HCT116 (cell line): ENCODE data around the gene FRMD3. TPM values are rescaled to one million over a fixed set of nuclear protein-coding genes. Genes with fewer than 3 reads are reported as not detected.

ENCODE experiments used
- ATAC-seq: fragments of 200-7000 bp; cut with Tn5 transposase; 2 replicates; pipeline ENCODE4 v1.9.1; 2020; ENCODE audit warnings: mild to moderate bottlenecking, moderate library complexity
- BruUV-seq: library from RNA; stranded (reverse); fragments of 400-500 nt; replicated peaks from 2 replicates; lab custom pipeline; 2021; lab: Mats Ljungman, UMichigan
- CTCF ChIA-PET: fragments of 300-600 bp; sonication (Branson Sonifier 250); formaldehyde crosslinking; loops from one replicate; lab custom pipeline; 2021; ENCODE audit warnings: antibody characterized with exemption; lab: Charles Lee
- POLR2A ChIA-PET: fragments of 300-600, 350-600 bp; sonication (Branson Sonifier 250); formaldehyde crosslinking; loops from one replicate; lab custom pipeline; 2021; ENCODE audit warnings: antibody characterized with exemption; lab: Charles Lee
- RAD21 ChIA-PET, 2 experiments: fragments of 300-600 bp; sonication (Branson Sonifier 250); formaldehyde crosslinking; loops; one replicate each; lab custom pipeline; 2023; ENCODE audit warnings: low total read pairs in 2 of 2; ENCODE audit not compliant: uncharacterized antibody in 2 of 2, unreplicated experiment in 2 of 2, low non-redundant PET in 1 of 2; lab: Charles Lee
- DNase-seq: peaks from one replicate; pipeline ENCODE4 v3.0.0-alpha.2; 2010; ENCODE audit warnings: low read depth, low spot score
- H2AFZ ChIP-seq: fragments of 200-600 bp; shearing (Covaris generic), sonication (generic); 2 replicates; pipeline ENCODE4 v1.6.1; 2017; ENCODE audit warnings: low read depth, mixed run types, mixed read lengths, antibody characterized with exemption, low read length; ENCODE audit not compliant: poor library complexity, severe bottlenecking
- H3K27ac ChIP-seq: 2 replicates; pipeline ENCODE4 v1.5.1; 2012; ENCODE audit warnings: low read depth, low read length
- H3K27me3 ChIP-seq: fragments of 200-600 bp; sonication (generic); 2 replicates; pipeline ENCODE4 v1.6.1; 2016; ENCODE audit warnings: mixed run types, low read length, mixed read lengths; ENCODE audit not compliant: insufficient read depth
- H3K36me3 ChIP-seq, 2 experiments: fragments of 200-500 bp in 1 of 2; fragments of 200-600 bp in 1 of 2; sonication (Bioruptor generic) in 1 of 2; sonication (generic) in 1 of 2; 2 replicates each; pipeline versions ENCODE4 v1.5.1 to v1.6.1; 2014 to 2016; ENCODE audit warnings: low read length in 2 of 2, inconsistent platforms in 1 of 2, mixed read lengths in 1 of 2, mixed run types in 1 of 2; ENCODE audit not compliant: insufficient read depth in 2 of 2, control insufficient read depth in 1 of 2
- H3K4me1 ChIP-seq, 2 experiments: fragments of 200-600 bp in 1 of 2; sonication (generic) in 1 of 2; 2 replicates each; pipeline versions ENCODE4 v1.5.1 to v1.6.1; 2012 to 2017; ENCODE audit warnings: low read length in 2 of 2, inconsistent platforms in 1 of 2, mild to moderate bottlenecking in 1 of 2, mixed read lengths in 1 of 2, mixed run types in 1 of 2, moderate library complexity in 1 of 2; ENCODE audit not compliant: insufficient read depth in 2 of 2, control insufficient read depth in 1 of 2
- H3K4me2 ChIP-seq: fragments of 200-600 bp; sonication (generic); 2 replicates; pipeline ENCODE4 v1.6.1; 2017; ENCODE audit warnings: mixed run types, low read length, mixed read lengths
- H3K4me3 ChIP-seq, 2 experiments: fragments of 200-600 bp in 1 of 2; sonication (generic) in 1 of 2; replicated peaks in 1 of 2; 2 replicates each; pipeline ENCODE4 v1.5.1; 2011 to 2016; ENCODE audit warnings: low read length in 2 of 2, control low read depth in 1 of 2, low read depth in 1 of 2, mild to moderate bottlenecking in 1 of 2, mixed read lengths in 1 of 2, mixed run types in 1 of 2
- H3K79me2 ChIP-seq: fragments of 200-600 bp; sonication (generic); 2 replicates; pipeline ENCODE4 v1.6.1; 2017; ENCODE audit warnings: mild to moderate bottlenecking, mixed run types, low read length, moderate library complexity, mixed read lengths; ENCODE audit not compliant: insufficient read depth
- H3K9ac ChIP-seq: fragments of 200-600 bp; sonication (generic); 2 replicates; pipeline ENCODE4 v1.6.1; 2016; ENCODE audit warnings: low read length, mixed read lengths
- H3K9me2 ChIP-seq: fragments of 200-600 bp; sonication (generic), shearing (Covaris generic); 2 replicates; pipeline ENCODE4 v1.6.1; 2017; ENCODE audit warnings: mixed run types, mild to moderate bottlenecking, moderate library complexity; ENCODE audit not compliant: insufficient read depth
- H3K9me3 ChIP-seq, 2 experiments: fragments of 200-500 bp in 1 of 2; fragments of 200-600 bp in 1 of 2; sonication (Bioruptor generic) in 1 of 2; sonication (generic) in 1 of 2; 2 replicates each; pipeline ENCODE4 v1.6.1; 2014 to 2017; ENCODE audit warnings: low read length in 2 of 2, mixed read lengths in 2 of 2, inconsistent platforms in 1 of 2, low read depth in 1 of 2, mild to moderate bottlenecking in 1 of 2, mixed run types in 1 of 2, moderate library complexity in 1 of 2; ENCODE audit not compliant: control insufficient read depth in 1 of 2, insufficient read depth in 1 of 2
- H4K20me1 ChIP-seq: fragments of 200-600 bp; sonication (generic), shearing (Covaris generic); 2 replicates; pipeline ENCODE4 v1.6.1; 2017; ENCODE audit warnings: mixed run types, mild to moderate bottlenecking, moderate library complexity; ENCODE audit not compliant: insufficient read depth
- CEBPB ChIP-seq: IDR thresholded peaks from 2 replicates; pipeline ENCODE4 v1.6.1; 2012; ENCODE audit warnings: low read depth
- EGR1 ChIP-seq: IDR thresholded peaks from 2 replicates; pipeline ENCODE4 v1.6.1; 2012; ENCODE audit warnings: low read depth
- ELF1 ChIP-seq: IDR thresholded peaks from 2 replicates; pipeline ENCODE4 v1.6.1; 2012; ENCODE audit warnings: low read depth, borderline replicate concordance
- EZH2 ChIP-seq: fragments of 200-600 bp; sonication (generic); IDR thresholded peaks from 2 replicates; pipeline ENCODE4 v1.6.1; 2017; ENCODE audit warnings: antibody characterized with exemption, mixed run types
- EZH2phosphoT487 ChIP-seq: fragments of 200-600 bp; IDR thresholded peaks from 2 replicates; pipeline ENCODE4 v1.6.1; 2018; ENCODE audit warnings: antibody characterized with exemption, borderline replicate concordance
- FOSL1 ChIP-seq: IDR thresholded peaks from 2 replicates; pipeline ENCODE4 v1.6.1; 2012; ENCODE audit warnings: low read depth
- JUND ChIP-seq: IDR thresholded peaks from 2 replicates; pipeline ENCODE4 v1.6.1; 2012
- POLR2AphosphoS5 ChIP-seq: IDR thresholded peaks from 2 replicates; pipeline ENCODE4 v1.6.1; 2011; ENCODE audit warnings: mild to moderate bottlenecking, low read depth, low read length, moderate library complexity
- RAD21 ChIP-seq: IDR thresholded peaks from 2 replicates; pipeline ENCODE4 v1.6.1; 2012; ENCODE audit warnings: low read depth, mild to moderate bottlenecking
- SIN3A ChIP-seq: IDR thresholded peaks from 2 replicates; pipeline ENCODE4 v1.6.1; 2012; ENCODE audit warnings: low read depth
- SP1 ChIP-seq: IDR thresholded peaks from 2 replicates; pipeline ENCODE4 v1.6.1; 2012; ENCODE audit warnings: low read depth
- SRF ChIP-seq: IDR thresholded peaks from 2 replicates; pipeline ENCODE4 v1.6.1; 2012; ENCODE audit warnings: low read depth
- TCF7L2 ChIP-seq: IDR thresholded peaks from 2 replicates; pipeline ENCODE4 v1.7.0; 2011; ENCODE audit warnings: borderline replicate concordance, inconsistent platforms; ENCODE audit not compliant: insufficient read depth, insufficient read length; ENCODE audit errors: extremely low read depth
- YY1 ChIP-seq: IDR thresholded peaks from 2 replicates; pipeline ENCODE4 v1.6.1; 2011; ENCODE audit warnings: low read length, low read depth, moderate library complexity, mild to moderate bottlenecking; ENCODE audit not compliant: insufficient replicate concordance; ENCODE audit errors: extremely low read depth
- ZFX ChIP-seq: fragments of 450-650 bp; IDR thresholded peaks from 2 replicates; pipeline ENCODE4 v1.6.1; 2017
- intact Hi-C: fragments of 100-400 bp; cut with micrococcal nuclease; formaldehyde crosslinking; loops from 2 replicates; pipeline ENCODE4 v1.10.0; 2022
- total RNA-seq: library from RNA; stranded (reverse); gene quantifications from one replicate; pipeline ENCODE4 v1.2.1, GENCODE V29; 2021; ENCODE audit not compliant: unreplicated experiment
- TF ChIP-seq, protein P1 (sequence below): IDR thresholded peaks from 2 replicates; pipeline ENCODE4 v1.6.1; 2012
- TF ChIP-seq, protein P2 (sequence below): IDR thresholded peaks from 2 replicates; pipeline ENCODE4 v1.6.1; 2011; ENCODE audit warnings: mild to moderate bottlenecking, low read length, moderate library complexity; ENCODE audit not compliant: insufficient replicate concordance; ENCODE audit errors: extremely low read depth
- TF ChIP-seq, protein P3 (sequence below), 3 experiments: fragments of 200-600 bp in 1 of 3; sonication (generic) in 1 of 3; IDR thresholded peaks in 2 of 3; conservative IDR thresholded peaks in 1 of 3; 2 replicates each; pipeline ENCODE4 v1.5.1; 2012 to 2017; ENCODE audit warnings: low read depth in 2 of 3, low read length in 2 of 3, antibody characterized with exemption in 1 of 3, borderline replicate concordance in 1 of 3, control low read depth in 1 of 3, mild to moderate bottlenecking in 1 of 3, mixed read lengths in 1 of 3, mixed run types in 1 of 3, moderate library complexity in 1 of 3; ENCODE audit not compliant: insufficient read depth in 1 of 3

FRMD3 gene
- total RNA-seq, 1 experiment from 2014 or later = 0.89 TPM

DNA sequence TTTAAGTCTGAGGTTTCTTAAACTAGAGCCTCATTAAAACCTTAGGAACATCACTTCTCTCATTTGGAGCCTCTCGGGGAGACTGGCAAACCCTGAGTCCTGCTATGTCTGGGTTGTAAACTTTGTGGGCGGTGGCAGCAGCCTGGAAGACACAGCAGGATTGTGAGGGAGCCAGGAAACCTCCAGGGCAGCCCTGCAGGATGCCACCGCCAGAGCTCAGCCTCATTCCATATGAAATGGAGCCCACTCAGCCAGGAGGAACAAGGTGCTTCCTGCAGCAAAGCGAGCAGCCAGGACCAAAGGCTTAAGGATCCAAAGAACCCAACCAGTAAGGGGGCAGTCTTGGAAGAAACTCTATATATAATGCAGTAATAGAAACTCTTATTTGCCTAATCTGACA, 46.8 kb upstream of the FRMD3 start:
- ATAC-seq (no peak), DNase-seq (no peak)
- Histone ChIP-seq H3K4me1 (no peaks in the 10 kb centered on the region), H3K27me3 (no peaks in the 10 kb centered on the region), H2AFZ (no peak overlapping the region), H3K36me3 (no peaks in the 10 kb centered on the region), H3K9ac (no peak overlapping the region), H3K4me2 (no peak overlapping the region), H3K27ac (no peak overlapping the region), H4K20me1 (no peaks in the 10 kb centered on the region), H3K9me2 (no peaks in the 10 kb centered on the region), H3K79me2 (no peaks in the 10 kb centered on the region), H3K4me3 (no peak overlapping the region), H3K9me3 (no peaks in the 10 kb centered on the region)
- ChIA-PET RAD21 (no interaction called here), CTCF (no interaction called here), POLR2A (no interaction called here)
- no TSS peak for BruUV-seq
- intact Hi-C loops = no loop called here
- TF ChIP-seq RAD21 (no peak), JUND (no peak), YY1 (no peak), EZH2 (no peak), TCF7L2 (no peak), SRF (no peak), POLR2AphosphoS5 (no peak), ELF1 (no peak), FOSL1 (no peak), SP1 (no peak), SIN3A (no peak), ZFX (no peak), EZH2phosphoT487 (no peak), CEBPB (no peak), EGR1 (no peak)
- TF ChIP-seq, protein P1, sequence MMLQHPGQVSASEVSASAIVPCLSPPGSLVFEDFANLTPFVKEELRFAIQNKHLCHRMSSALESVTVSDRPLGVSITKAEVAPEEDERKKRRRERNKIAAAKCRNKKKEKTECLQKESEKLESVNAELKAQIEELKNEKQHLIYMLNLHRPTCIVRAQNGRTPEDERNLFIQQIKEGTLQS = no peak
- TF ChIP-seq, protein P2, sequence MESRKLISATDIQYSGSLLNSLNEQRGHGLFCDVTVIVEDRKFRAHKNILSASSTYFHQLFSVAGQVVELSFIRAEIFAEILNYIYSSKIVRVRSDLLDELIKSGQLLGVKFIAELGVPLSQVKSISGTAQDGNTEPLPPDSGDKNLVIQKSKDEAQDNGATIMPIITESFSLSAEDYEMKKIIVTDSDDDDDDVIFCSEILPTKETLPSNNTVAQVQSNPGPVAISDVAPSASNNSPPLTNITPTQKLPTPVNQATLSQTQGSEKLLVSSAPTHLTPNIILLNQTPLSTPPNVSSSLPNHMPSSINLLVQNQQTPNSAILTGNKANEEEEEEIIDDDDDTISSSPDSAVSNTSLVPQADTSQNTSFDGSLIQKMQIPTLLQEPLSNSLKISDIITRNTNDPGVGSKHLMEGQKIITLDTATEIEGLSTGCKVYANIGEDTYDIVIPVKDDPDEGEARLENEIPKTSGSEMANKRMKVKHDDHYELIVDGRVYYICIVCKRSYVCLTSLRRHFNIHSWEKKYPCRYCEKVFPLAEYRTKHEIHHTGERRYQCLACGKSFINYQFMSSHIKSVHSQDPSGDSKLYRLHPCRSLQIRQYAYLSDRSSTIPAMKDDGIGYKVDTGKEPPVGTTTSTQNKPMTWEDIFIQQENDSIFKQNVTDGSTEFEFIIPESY = no peak
- TF ChIP-seq, protein P3, sequence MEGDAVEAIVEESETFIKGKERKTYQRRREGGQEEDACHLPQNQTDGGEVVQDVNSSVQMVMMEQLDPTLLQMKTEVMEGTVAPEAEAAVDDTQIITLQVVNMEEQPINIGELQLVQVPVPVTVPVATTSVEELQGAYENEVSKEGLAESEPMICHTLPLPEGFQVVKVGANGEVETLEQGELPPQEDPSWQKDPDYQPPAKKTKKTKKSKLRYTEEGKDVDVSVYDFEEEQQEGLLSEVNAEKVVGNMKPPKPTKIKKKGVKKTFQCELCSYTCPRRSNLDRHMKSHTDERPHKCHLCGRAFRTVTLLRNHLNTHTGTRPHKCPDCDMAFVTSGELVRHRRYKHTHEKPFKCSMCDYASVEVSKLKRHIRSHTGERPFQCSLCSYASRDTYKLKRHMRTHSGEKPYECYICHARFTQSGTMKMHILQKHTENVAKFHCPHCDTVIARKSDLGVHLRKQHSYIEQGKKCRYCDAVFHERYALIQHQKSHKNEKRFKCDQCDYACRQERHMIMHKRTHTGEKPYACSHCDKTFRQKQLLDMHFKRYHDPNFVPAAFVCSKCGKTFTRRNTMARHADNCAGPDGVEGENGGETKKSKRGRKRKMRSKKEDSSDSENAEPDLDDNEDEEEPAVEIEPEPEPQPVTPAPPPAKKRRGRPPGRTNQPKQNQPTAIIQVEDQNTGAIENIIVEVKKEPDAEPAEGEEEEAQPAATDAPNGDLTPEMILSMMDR (IDR thresholded peaks at IDR 0.05 in 2 of 3, conservative IDR thresholded peaks at IDR 0.05 in 1 of 3; ENCODE audit: borderline replicate concordance in 1 of 3, insufficient read depth in 1 of 3, low read depth in 2 of 3, low read length in 2 of 3) = no peak
